HL-60 (cell line): ENCODE measurements around the gene OGDH.

Experiments
- DNase-seq, 2 experiments: peaks; one replicate each; pipeline ENCODE4 v3.0.0-alpha.2; 2010 to 2020; ENCODE audit warnings: low read depth in 1 of 2, low spot score in 1 of 2
- H3K27ac ChIP-seq: fragments of 250-450 bp; sonication (Bioruptor Pico); replicated peaks from 2 replicates; pipeline ENCODE4 v1.5.1; 2020; ENCODE audit warnings: mild to moderate bottlenecking, moderate library complexity
- H3K27me3 ChIP-seq: fragments of 250-450 bp; sonication (Bioruptor Pico); 2 replicates; pipeline ENCODE4 v1.5.1; 2021; ENCODE audit warnings: mild to moderate bottlenecking, moderate library complexity; ENCODE audit not compliant: insufficient read depth, poor library complexity, severe bottlenecking
- H3K4me3 ChIP-seq: replicated peaks from 2 replicates; pipeline ENCODE4 v1.5.1; 2011; ENCODE audit warnings: mild to moderate bottlenecking, control low read depth, low read length; ENCODE audit not compliant: insufficient read depth
- GABPA ChIP-seq: IDR thresholded peaks from 2 replicates; pipeline ENCODE4 v1.6.1; 2012; ENCODE audit warnings: low read depth
- POLR2AphosphoS5 ChIP-seq: IDR thresholded peaks from 2 replicates; pipeline ENCODE4 v1.6.1; 2012; ENCODE audit warnings: low read depth
- SPI1 ChIP-seq: IDR thresholded peaks from 2 replicates; pipeline ENCODE4 v1.6.1; 2012; ENCODE audit warnings: low read depth, mild to moderate bottlenecking, borderline replicate concordance
- TF ChIP-seq, protein P1 (sequence below): IDR thresholded peaks from 2 replicates; pipeline ENCODE4 v1.6.1; 2012; ENCODE audit warnings: low read depth; ENCODE audit not compliant: insufficient replicate concordance
- TF ChIP-seq, protein P2 (sequence below): IDR thresholded peaks from one replicate; pipeline ENCODE4 v1.5.1; 2011; ENCODE audit warnings: low read length, control low read depth, inconsistent platforms; ENCODE audit not compliant: insufficient read depth

Gene OGDH

DNA sequence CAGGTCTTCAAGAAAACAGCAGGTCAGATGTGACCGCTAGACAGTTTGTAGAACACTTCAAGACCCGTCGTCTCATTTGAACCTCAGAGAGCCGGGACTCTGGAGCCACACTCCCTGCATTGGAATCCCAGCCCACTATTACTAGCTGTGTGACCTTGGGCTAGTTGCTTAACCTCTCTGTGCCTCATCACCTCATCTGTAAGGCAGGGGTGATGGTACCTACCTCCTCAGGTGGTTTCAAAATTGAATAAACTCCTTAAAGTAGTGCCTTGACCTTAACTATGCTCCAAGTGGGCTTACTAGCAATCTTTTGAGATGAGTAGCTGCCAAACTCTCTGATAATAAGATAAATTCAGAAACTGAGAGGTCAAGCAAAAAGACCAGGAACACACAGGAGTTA, 43.8 kb downstream of the OGDH start:
- no peak overlapping the region for H3K4me3 ChIP-seq
- no peak for TF ChIP-seq GABPA
- no peak for TF ChIP-seq SPI1
- TF ChIP-seq, protein P1, sequence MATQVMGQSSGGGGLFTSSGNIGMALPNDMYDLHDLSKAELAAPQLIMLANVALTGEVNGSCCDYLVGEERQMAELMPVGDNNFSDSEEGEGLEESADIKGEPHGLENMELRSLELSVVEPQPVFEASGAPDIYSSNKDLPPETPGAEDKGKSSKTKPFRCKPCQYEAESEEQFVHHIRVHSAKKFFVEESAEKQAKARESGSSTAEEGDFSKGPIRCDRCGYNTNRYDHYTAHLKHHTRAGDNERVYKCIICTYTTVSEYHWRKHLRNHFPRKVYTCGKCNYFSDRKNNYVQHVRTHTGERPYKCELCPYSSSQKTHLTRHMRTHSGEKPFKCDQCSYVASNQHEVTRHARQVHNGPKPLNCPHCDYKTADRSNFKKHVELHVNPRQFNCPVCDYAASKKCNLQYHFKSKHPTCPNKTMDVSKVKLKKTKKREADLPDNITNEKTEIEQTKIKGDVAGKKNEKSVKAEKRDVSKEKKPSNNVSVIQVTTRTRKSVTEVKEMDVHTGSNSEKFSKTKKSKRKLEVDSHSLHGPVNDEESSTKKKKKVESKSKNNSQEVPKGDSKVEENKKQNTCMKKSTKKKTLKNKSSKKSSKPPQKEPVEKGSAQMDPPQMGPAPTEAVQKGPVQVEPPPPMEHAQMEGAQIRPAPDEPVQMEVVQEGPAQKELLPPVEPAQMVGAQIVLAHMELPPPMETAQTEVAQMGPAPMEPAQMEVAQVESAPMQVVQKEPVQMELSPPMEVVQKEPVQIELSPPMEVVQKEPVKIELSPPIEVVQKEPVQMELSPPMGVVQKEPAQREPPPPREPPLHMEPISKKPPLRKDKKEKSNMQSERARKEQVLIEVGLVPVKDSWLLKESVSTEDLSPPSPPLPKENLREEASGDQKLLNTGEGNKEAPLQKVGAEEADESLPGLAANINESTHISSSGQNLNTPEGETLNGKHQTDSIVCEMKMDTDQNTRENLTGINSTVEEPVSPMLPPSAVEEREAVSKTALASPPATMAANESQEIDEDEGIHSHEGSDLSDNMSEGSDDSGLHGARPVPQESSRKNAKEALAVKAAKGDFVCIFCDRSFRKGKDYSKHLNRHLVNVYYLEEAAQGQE: no peak
- TF ChIP-seq POLR2AphosphoS5: no peak
- TF ChIP-seq, protein P2, sequence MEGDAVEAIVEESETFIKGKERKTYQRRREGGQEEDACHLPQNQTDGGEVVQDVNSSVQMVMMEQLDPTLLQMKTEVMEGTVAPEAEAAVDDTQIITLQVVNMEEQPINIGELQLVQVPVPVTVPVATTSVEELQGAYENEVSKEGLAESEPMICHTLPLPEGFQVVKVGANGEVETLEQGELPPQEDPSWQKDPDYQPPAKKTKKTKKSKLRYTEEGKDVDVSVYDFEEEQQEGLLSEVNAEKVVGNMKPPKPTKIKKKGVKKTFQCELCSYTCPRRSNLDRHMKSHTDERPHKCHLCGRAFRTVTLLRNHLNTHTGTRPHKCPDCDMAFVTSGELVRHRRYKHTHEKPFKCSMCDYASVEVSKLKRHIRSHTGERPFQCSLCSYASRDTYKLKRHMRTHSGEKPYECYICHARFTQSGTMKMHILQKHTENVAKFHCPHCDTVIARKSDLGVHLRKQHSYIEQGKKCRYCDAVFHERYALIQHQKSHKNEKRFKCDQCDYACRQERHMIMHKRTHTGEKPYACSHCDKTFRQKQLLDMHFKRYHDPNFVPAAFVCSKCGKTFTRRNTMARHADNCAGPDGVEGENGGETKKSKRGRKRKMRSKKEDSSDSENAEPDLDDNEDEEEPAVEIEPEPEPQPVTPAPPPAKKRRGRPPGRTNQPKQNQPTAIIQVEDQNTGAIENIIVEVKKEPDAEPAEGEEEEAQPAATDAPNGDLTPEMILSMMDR: no peak
- H3K27ac ChIP-seq: no peak overlapping the region
- DNase-seq: no peak
- no peaks in the 10 kb centered on the region for H3K27me3 ChIP-seq

DNA sequence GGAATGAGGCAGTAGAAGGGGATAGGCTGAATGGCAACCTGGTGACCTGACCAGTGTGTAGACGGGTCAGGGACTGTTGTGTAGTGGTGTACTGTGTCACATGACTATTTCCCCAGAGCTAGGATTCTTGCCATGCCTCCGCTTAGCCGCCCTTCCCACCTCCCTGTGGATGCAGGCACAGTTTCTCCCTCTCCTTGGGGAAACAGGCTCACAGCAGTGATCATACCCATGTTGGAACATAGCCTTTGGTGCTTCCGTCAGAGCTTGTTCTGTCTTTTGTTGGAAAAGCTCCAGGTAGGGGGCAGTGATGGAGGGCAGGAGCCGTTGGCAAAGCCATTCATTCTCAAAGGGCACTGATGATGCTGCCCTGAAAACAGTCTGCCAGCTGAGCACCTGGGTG, 44.3 kb downstream of the OGDH start:
- no peak for DNase-seq
- H3K27me3 ChIP-seq: no peaks in the 10 kb centered on the region
- no peak overlapping the region for H3K4me3 ChIP-seq
- TF ChIP-seq SPI1: no peak
- TF ChIP-seq, protein P2: no peak
- TF ChIP-seq, protein P1: no peak
- TF ChIP-seq GABPA: no peak
- no peak for TF ChIP-seq POLR2AphosphoS5
- no peak overlapping the region for H3K27ac ChIP-seq

DNA sequence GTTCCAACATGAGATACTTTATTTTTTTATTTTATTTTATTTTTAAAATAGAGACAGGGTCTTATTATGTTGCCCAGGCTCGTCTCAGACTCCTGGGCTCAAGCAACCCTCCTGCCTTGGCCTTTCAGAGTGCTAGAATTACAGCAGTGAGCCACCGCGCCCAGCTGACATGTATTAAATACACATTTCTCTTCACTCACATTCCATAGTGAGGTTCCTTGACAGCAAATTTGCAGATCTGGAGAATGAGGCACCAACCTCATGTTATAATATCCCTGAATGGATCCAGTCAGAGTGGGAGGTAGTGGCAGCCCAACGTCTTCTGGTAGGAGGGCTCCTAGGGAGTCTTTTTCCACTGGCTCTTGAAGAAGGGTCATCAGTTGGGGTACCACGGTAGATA, 46.1 kb downstream of the OGDH start:
- TF ChIP-seq SPI1 (no peak), GABPA (no peak), POLR2AphosphoS5 (no peak)
- TF ChIP-seq, protein P2: no peak
- TF ChIP-seq, protein P1: no peak
- Histone ChIP-seq H3K27ac (no peak overlapping the region), H3K4me3 (no peak overlapping the region), H3K27me3 (no peaks in the 10 kb centered on the region)
- no peak for DNase-seq
